Measurements from ENCODE around the gene TNS4.

Gene TNS4

GRCh38 chr17:40524243-40524965 is 23.0 kb upstream of the TNS4 start:
- Histone ChIP-seq H3K27ac (ENCODE audit: low read depth, low read length) (no peak overlapping the region), H3K4me3 (ENCODE audit: low read depth, low read length) (no peak overlapping the region), H3K36me3 (ENCODE audit: insufficient read depth, low read length) (peaks cover 8% of the 10 kb centered on the region; the same call in 1 of the 2 replicates)

GRCh38 chr17:40522961-40523310 is 21.5 kb upstream of the TNS4 start:
- peak overlapping the region; percentile 91 for H3K27ac ChIP-seq (ENCODE audit: low read depth, low read length)
- H3K79me2 ChIP-seq (ENCODE audit: control insufficient read depth, insufficient read depth, low read length, unreplicated experiment) = no peaks in the 10 kb centered on the region
- no peak overlapping the region for H2AFZ ChIP-seq (ENCODE audit: low read length, unreplicated experiment)
- H3K36me3 ChIP-seq (ENCODE audit: insufficient read depth, low read length) = peaks cover 8% of the 10 kb centered on the region; the same call in 1 of the 2 replicates
- no peak overlapping the region for H3K4me3 ChIP-seq (ENCODE audit: low read depth, low read length)
- H3K4me1 ChIP-seq (ENCODE audit: control insufficient read depth, insufficient read depth, low read length, unreplicated experiment) = peaks cover 35% of the 10 kb centered on the region
- no peaks in the 10 kb centered on the region for H3K27me3 ChIP-seq (ENCODE audit: insufficient read depth, low read length)

More at GRCh38 chr17:40524243-40524965, 23.0 kb upstream of the TNS4 start:
- Histone ChIP-seq H3K79me2 (ENCODE audit: control insufficient read depth, insufficient read depth, low read length, unreplicated experiment) (no peaks in the 10 kb centered on the region), H2AFZ (ENCODE audit: low read length, unreplicated experiment) (no peak overlapping the region), H3K27me3 (ENCODE audit: insufficient read depth, low read length) (no peaks in the 10 kb centered on the region), H3K4me1 (ENCODE audit: control insufficient read depth, insufficient read depth, low read length, unreplicated experiment) (peaks cover 21% of the 10 kb centered on the region)

GRCh38 chr17:40522250-40522960 is 21.0 kb upstream of the TNS4 start:
- H3K79me2 ChIP-seq (ENCODE audit: control insufficient read depth, insufficient read depth, low read length, unreplicated experiment) = no peaks in the 10 kb centered on the region
- no peak overlapping the region for H2AFZ ChIP-seq (ENCODE audit: low read length, unreplicated experiment)
- H3K4me1 ChIP-seq (ENCODE audit: control insufficient read depth, insufficient read depth, low read length, unreplicated experiment) = peaks cover 37% of the 10 kb centered on the region
- peak overlapping the region; percentile 91 for H3K27ac ChIP-seq (ENCODE audit: low read depth, low read length)
- H3K4me3 ChIP-seq (ENCODE audit: low read depth, low read length) = no peak overlapping the region
- peaks cover 8% of the 10 kb centered on the region; the same call in 1 of the 2 replicates for H3K36me3 ChIP-seq (ENCODE audit: insufficient read depth, low read length)
- H3K27me3 ChIP-seq (ENCODE audit: insufficient read depth, low read length) = no peaks in the 10 kb centered on the region

- Histone ChIP-seq H3K4me1 (ENCODE audit: control insufficient read depth, insufficient read depth, low read length, unreplicated experiment) (peaks cover 51% of the 10 kb centered on the region), H3K27ac (ENCODE audit: low read depth, low read length) (peak overlapping the region; percentile 91), H3K36me3 (ENCODE audit: insufficient read depth, low read length) (peaks cover 8% of the 10 kb centered on the region; the same call in 1 of the 2 replicates), H3K27me3 (ENCODE audit: insufficient read depth, low read length) (no peaks in the 10 kb centered on the region), H3K4me3 (ENCODE audit: low read depth, low read length) (no peak overlapping the region), H2AFZ (ENCODE audit: low read length, unreplicated experiment) (peak overlapping the region; percentile 44), H3K79me2 (ENCODE audit: control insufficient read depth, insufficient read depth, low read length, unreplicated experiment) (no peaks in the 10 kb centered on the region)
Measured at GRCh38 chr17:40520991-40521453, 19.6 kb upstream of the TNS4 start.

- Histone ChIP-seq H3K27me3 (ENCODE audit: insufficient read depth, low read length) (no peaks in the 10 kb centered on the region), H2AFZ (ENCODE audit: low read length, unreplicated experiment) (no peak overlapping the region), H3K4me1 (ENCODE audit: control insufficient read depth, insufficient read depth, low read length, unreplicated experiment) (peaks cover 51% of the 10 kb centered on the region), H3K79me2 (ENCODE audit: control insufficient read depth, insufficient read depth, low read length, unreplicated experiment) (no peaks in the 10 kb centered on the region), H3K36me3 (ENCODE audit: insufficient read depth, low read length) (0 out of 2 replicates have a peak, but pooled peaks cover 5% of the 10 kb centered on the region), H3K4me3 (ENCODE audit: low read depth, low read length) (no peak overlapping the region), H3K27ac (ENCODE audit: low read depth, low read length) (peak overlapping the region; percentile 56; the same call in 1 of the 2 replicates)
Measured at GRCh38 chr17:40519089-40519775, 17.8 kb upstream of the TNS4 start.

GRCh38 chr17:40518401-40519088 is 17.1 kb upstream of the TNS4 start:
- H3K4me1 ChIP-seq (ENCODE audit: control insufficient read depth, insufficient read depth, low read length, unreplicated experiment) = peaks cover 51% of the 10 kb centered on the region
- H3K79me2 ChIP-seq (ENCODE audit: control insufficient read depth, insufficient read depth, low read length, unreplicated experiment) = no peaks in the 10 kb centered on the region
- H3K4me3 ChIP-seq (ENCODE audit: low read depth, low read length) = no peak overlapping the region
- peak overlapping the region; percentile 56 for H3K27ac ChIP-seq (ENCODE audit: low read depth, low read length)
- H3K27me3 ChIP-seq (ENCODE audit: insufficient read depth, low read length) = no peaks in the 10 kb centered on the region
- H2AFZ ChIP-seq (ENCODE audit: low read length, unreplicated experiment) = no peak overlapping the region
- H3K36me3 ChIP-seq (ENCODE audit: insufficient read depth, low read length) = 0 out of 2 replicates have a peak, but pooled peaks cover 4% of the 10 kb centered on the region

- Histone ChIP-seq H2AFZ (ENCODE audit: low read length, unreplicated experiment) (no peak overlapping the region), H3K36me3 (ENCODE audit: insufficient read depth, low read length) (no peaks in the 10 kb centered on the region), H3K4me1 (ENCODE audit: control insufficient read depth, insufficient read depth, low read length, unreplicated experiment) (peaks cover 51% of the 10 kb centered on the region), H3K27me3 (ENCODE audit: insufficient read depth, low read length) (no peaks in the 10 kb centered on the region), H3K4me3 (ENCODE audit: low read depth, low read length) (no peak overlapping the region), H3K79me2 (ENCODE audit: control insufficient read depth, insufficient read depth, low read length, unreplicated experiment) (no peaks in the 10 kb centered on the region), H3K27ac (ENCODE audit: low read depth, low read length) (peak overlapping the region; percentile 56)
Measured at GRCh38 chr17:40517981-40518380, 16.6 kb upstream of the TNS4 start.

GRCh38 chr17:40517286-40517662 is 15.9 kb upstream of the TNS4 start:
- no peaks in the 10 kb centered on the region for H3K79me2 ChIP-seq (ENCODE audit: control insufficient read depth, insufficient read depth, low read length, unreplicated experiment)
- no peaks in the 10 kb centered on the region for H3K27me3 ChIP-seq (ENCODE audit: insufficient read depth, low read length)
- no peak overlapping the region for H3K4me3 ChIP-seq (ENCODE audit: low read depth, low read length)
- peaks cover 53% of the 10 kb centered on the region for H3K4me1 ChIP-seq (ENCODE audit: control insufficient read depth, insufficient read depth, low read length, unreplicated experiment)
- H3K27ac ChIP-seq (ENCODE audit: low read depth, low read length) = peak overlapping the region; percentile 72
- no peaks in the 10 kb centered on the region for H3K36me3 ChIP-seq (ENCODE audit: insufficient read depth, low read length)
- no peak overlapping the region for H2AFZ ChIP-seq (ENCODE audit: low read length, unreplicated experiment)

- peak overlapping the region; percentile 72 for H3K27ac ChIP-seq (ENCODE audit: low read depth, low read length)
- H3K27me3 ChIP-seq (ENCODE audit: insufficient read depth, low read length) = no peaks in the 10 kb centered on the region
- no peaks in the 10 kb centered on the region for H3K36me3 ChIP-seq (ENCODE audit: insufficient read depth, low read length)
- no peaks in the 10 kb centered on the region for H3K79me2 ChIP-seq (ENCODE audit: control insufficient read depth, insufficient read depth, low read length, unreplicated experiment)
- H3K4me1 ChIP-seq (ENCODE audit: control insufficient read depth, insufficient read depth, low read length, unreplicated experiment) = peaks cover 53% of the 10 kb centered on the region
- peak overlapping the region; percentile 56 for H2AFZ ChIP-seq (ENCODE audit: low read length, unreplicated experiment)
- no peak overlapping the region for H3K4me3 ChIP-seq (ENCODE audit: low read depth, low read length)
Measured at GRCh38 chr17:40516581-40517285, 15.3 kb upstream of the TNS4 start.
